Fibroblast of lung (primary cell): ENCODE data around the gene AP4B1.

Experiments
- CTCF ChIP-seq, 2 donors: IDR thresholded peaks in 1 of 2; conservative IDR thresholded peaks in 1 of 2; 1 replicate in 1 of 2; 2 replicates in 1 of 2; pipeline ENCODE4 v1.5.1; 2011 to 2012; ENCODE audit warnings: low read length in 2 of 2, control low read depth in 1 of 2, inconsistent platforms in 1 of 2, low read depth in 1 of 2, mild to moderate bottlenecking in 1 of 2
- EZH2 ChIP-seq: IDR thresholded peaks from 2 replicates; pipeline ENCODE4 v1.5.1; 2012; ENCODE audit warnings: low read length, control low read depth, mild to moderate bottlenecking; ENCODE audit errors: missing control alignments

- TF ChIP-seq CTCF (conservative IDR thresholded peaks at IDR 0.05 in 1 of 2, IDR thresholded peaks at IDR 0.05 in 1 of 2; ENCODE audit: low read depth in 1 of 2, low read length in 2 of 2), result no peak
- no peak for TF ChIP-seq EZH2
Observed at GRCh38 chr1:113898241-113898814, 6.3 kb downstream of the AP4B1 start.
